ENCODE results near the gene RIPK1.
"Not testable (repeated sequence)": the region's sequence is repeated elsewhere in the genome, so short reads cannot be mapped to it uniquely, and the experiment has no call there.

RIPK1 gene

DNA sequence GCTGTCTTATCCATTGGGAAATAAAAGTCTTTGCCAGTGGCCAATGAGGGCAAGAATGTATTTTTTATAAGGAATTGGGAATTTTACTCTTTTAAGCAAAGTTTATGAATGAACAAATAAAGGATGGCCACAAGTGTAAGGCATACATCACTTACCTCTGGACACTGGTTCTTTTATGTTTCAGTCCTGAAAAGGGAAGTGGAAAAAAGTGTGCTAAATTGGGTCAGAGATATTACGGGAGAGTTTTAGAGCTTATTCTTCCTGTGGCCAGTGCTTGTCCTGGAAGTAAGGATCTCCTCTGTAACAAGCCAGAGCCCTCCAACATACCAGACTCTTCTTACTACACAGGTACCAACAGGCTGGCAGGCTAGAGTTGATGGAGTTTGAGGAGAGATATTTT, 22.5 kb upstream of the RIPK1 start:
- no peak for DNase-seq (ENCODE audit: low read depth, low spot score)

DNA sequence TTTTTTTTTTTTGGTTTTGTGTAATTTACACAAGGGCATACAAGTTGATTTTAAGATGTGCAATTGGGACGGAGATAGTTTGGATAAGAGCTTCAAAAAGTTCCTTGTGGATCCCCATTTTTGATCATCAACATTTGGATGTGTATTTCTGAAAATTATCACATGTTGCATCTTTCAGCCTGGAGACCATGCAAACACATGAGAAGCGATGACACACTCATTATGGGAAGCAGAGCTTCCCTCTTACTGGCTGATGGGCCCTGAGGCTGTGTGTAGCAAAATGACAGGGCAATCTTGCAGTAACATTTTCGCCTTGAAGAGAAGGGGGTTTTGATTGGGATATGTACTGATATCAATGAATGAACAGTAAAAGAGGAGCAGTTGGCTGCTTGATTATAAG, 22.0 kb upstream of the RIPK1 start:
- no peak for DNase-seq (ENCODE audit: low read depth, low spot score)

GRCh38 chr6:3048009-3048408, 20.3 kb upstream of the RIPK1 start:
- DNase-seq (ENCODE audit: low read depth, low spot score), result not testable (repeated sequence)

- DNase-seq (ENCODE audit: low read depth, low spot score), result no peak
Measured at GRCh38 chr6:3052481-3053230, 15.6 kb upstream of the RIPK1 start.

DNA sequence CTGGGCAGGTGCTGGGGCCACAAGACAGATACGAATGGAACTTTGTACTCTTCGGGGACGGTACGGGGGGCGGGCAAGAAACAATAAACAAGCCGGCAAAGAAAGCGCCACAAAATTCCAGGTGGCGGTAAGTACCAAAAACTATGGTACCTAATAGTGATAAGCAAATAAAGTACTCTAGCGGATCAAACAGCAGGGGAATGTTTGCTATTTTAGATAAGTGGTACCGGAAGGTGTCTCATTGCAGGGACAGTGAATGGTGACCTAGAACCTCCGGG, 15.1 kb upstream of the RIPK1 start:
- no peak for DNase-seq (ENCODE audit: low read depth, low spot score)

DNA sequence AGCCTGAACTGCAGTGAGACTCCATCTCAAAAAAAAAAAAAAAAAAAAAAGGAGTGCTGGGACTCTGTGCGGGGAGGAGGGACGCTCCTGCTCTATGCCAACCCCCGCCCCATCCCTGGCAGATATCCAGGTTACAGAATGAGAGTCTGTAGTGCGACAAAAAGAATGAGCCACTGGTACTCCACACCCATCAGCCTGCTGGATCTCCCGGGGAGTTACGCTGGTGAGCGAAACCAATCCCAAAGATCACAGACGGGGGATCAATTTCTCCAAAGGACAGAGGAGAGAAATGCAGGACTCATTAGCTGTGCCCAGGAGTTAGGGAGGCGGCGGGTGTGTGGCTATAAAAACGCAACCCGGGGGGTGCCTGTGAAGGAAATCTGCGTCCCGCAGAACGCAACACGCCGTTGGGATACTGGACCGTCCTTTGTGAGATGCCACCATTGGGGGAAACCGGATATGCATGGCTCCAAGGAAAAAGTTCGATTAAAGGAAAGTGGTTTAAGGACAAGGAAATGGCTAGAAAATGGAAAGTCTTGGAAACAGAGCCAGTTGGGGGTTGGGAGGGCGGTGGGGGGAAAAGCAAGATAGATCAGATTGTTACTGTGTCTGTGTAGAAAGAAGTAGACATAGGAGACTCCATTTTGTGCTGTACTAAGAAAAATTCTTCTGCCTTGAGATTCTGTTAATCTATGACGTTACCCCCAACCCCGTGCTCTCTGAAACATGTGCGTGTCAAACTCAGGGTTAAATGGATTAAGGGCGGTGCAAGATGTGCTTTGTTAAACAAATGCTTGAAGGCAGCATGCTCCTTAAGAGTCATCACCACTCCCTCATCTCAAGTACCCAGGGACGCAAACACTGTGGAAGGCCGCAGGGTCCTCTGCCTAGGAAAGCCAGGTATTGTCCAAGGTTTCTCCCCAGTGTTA, 13.8 kb upstream of the RIPK1 start:
- peak; percentile 44 for DNase-seq (ENCODE audit: low read depth, low spot score)

DNA sequence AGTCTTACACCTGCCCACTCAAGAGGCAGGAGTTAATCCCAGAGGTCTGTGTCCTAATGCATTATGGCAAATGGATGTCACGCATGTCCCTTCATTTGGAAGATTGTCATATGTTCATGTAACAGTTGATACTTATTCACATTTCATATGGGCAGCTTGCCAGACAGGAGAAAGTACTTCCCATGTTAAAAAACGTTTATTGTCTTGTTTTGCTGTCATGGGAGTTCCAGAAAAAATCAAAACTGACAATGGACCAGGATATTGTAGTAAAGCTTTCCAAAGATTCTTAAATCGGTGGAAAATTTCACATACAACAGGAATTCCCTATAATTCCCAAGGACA, 13.2 kb upstream of the RIPK1 start:
- DNase-seq (ENCODE audit: low read depth, low spot score), result not testable (repeated sequence)

DNA sequence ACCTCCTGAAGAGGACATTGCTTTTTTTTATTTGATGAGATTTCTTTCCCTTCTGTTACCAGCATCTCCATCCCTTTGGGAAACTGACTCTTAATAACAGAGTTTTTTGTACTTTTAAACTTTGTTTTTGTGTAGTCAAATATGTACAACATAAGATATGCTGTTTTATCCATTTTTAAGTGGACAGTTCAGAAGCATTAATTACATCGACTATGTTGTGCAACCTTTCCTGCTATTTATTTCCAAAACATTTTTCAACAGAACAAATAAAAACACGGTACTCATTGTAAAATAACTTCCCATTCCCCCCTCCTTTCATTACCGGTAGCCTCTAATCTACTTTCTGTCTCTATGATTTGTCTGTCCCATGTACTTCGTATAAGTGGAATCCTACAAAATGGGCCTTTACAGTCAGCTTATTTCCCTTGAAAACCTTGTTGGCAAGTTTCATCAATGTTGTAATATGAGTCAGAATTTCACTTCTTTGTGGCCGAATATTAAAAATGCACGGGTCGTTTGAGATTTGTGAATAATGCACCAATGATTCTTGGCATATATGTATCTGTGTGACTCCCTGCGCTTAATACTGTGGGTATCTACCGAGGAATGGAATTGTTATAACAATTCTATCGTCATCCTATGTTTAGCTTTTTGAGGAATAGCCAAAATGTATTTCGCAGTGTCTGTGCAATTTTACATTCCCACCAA, 11.1 kb upstream of the RIPK1 start:
- DNase-seq (ENCODE audit: low read depth, low spot score), result no peak

- DNase-seq (ENCODE audit: low read depth, low spot score), result no peak
Measured at GRCh38 chr6:3058957-3059356, 9.3 kb upstream of the RIPK1 start.

DNA sequence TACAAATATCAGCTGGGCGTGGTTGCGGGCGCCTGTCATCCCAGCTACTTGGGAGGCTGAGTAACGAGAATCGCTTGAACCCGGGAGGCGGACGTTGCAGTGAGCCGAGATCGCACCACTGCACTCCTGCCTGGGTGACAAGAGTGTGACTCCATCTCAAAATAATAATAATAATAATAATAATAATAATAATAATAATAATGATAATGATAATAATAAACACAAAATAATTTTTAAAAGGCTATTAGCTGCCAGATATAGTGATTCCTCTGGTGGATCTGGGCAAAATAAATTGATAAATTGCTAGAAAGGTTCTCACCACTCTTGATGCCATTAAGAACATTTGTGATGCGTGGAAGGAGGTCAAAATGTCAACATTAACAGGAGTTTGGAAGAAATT, 8.2 kb upstream of the RIPK1 start:
- not testable (repeated sequence) for DNase-seq (ENCODE audit: low read depth, low spot score)

DNA sequence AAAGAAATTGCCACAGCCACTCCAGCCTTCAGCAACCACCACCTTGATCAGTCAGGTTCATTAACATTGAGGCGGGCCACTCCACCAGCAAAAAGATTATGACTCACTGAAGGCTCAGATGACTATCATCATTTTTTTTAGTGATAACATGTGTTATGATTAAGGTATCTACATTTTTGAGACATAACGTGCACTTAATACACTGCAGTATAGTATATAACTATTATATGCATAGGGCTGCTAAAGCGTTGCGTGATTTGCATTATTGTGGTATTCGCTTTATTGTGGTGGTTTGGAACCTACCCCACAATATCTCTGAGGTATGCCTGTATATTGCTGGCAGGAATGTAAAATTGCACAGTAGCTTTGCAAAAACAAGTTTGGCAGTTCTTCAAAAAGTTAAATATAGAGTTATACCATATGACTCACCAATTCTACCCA, 6.8 kb upstream of the RIPK1 start:
- peak; percentile 49 for DNase-seq (ENCODE audit: low read depth, low spot score)

GRCh38 chr6:3063340-3063732, 5.0 kb upstream of the RIPK1 start:
- not testable (repeated sequence) for DNase-seq (ENCODE audit: low read depth, low spot score)

DNA sequence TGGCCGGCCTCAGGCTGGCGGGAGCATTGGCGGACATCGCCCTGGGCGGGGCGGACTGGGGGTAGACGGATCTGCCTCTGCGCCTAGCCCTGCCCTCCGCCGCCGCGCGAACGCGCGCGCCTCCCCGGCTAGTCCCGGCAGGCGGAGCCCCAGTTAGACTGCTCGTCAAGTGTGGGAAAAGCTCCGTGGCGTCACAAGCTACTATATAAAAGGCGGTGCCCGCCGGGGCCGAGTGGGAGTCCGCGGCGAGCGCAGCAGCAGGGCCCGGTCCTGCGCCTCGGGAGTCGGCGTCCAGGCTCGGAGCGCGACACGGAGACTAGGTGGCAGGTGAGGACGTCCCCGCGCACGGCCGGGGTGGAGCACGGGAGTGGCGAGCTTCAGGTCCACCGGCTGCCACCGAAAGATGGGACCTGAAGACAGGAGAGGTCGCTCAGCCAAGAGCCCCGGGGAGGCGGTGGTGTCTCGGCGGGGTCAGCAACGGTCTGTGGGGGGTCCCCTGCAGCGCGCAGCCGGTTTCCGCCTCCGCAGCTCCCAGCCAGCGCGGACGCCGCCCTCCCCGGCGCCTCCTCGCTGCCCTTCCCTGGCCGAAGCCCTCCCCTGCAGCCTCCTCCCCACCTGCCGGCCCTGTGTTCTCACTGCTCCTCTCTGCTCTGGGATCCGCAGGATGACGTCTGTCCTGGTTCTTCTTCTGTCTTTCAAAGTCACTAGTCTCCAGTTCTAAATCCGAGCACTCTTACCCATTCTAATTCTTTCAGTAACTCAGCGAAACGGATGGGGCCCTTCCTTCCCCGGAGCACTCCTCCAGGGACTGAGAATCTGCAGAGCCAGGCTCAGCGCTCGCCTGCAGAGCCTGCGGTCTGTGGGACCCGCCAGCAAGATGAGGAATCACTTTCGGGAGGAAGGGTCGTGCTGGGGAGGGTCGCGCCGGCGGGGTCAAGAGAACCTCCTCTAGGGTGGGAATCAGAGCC, 4.3 kb upstream of the RIPK1 start:
- DNase-seq (ENCODE audit: low read depth, low spot score), result peak; percentile 95

DNA sequence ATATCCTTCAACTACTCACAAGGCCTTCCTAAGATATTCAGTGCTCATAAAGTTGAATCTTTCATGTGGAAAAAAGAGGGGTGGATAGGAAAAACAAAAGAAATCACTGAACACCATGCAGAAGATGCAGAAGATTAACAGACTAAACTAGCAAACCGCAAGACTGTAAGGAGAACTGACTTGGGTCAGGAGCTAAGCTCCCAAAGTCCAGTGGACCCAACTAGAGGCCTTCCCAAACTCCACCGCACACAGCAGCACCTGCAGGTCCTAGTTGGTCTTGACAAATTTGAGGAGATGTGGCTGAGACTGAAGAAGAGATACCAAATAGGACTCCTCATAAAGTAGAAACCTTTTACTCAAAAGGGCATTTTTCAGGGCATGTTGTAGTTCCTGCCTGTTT, 3.3 kb downstream of the RIPK1 start:
- no peak for DNase-seq (ENCODE audit: low read depth, low spot score)

DNA sequence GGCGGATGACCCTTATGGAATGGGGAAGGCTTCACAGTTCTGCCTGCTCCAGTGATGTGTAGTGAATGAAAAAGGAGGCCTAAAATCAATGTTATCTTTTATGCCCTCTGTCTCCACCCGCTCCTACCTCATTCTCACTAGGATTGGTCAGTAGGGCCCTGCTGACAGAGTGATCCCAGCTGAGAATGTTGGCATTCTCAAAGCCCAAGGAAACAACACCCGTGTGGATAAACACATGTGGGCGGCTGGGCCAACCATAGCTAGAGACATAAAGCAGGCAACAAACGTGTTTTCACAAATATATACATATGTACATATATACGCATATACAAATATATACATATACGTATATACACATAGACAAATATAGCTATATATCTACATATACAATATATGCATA, 4.5 kb downstream of the RIPK1 start:
- no peak for DNase-seq (ENCODE audit: low read depth, low spot score)

GRCh38 chr6:3073382-3073781, 5.1 kb downstream of the RIPK1 start:
- DNase-seq (ENCODE audit: low read depth, low spot score), result no peak

GRCh38 chr6:3075772-3076113, 7.4 kb downstream of the RIPK1 start:
- DNase-seq (ENCODE audit: low read depth, low spot score), result peak; percentile 20

DNA sequence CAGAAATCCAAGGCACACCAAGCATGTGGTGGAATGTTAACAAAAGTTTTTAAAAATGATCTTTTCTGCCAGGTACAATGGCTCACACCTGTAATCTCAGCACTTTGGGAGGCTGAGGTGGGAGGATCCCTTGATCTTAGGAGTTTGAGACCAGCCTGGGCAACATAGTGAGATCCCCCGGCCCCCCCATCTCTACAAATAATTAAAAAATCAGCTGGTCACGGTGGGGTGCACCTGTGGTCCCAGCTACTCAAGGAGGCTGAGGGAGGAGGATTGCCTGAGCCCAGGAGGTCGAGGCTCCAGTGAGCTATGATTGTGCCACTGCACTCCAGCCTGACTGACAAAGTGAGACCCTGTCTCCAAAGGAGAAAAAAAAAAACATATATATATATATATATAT, 8.0 kb downstream of the RIPK1 start:
- DNase-seq (ENCODE audit: low read depth, low spot score), result no peak

DNA sequence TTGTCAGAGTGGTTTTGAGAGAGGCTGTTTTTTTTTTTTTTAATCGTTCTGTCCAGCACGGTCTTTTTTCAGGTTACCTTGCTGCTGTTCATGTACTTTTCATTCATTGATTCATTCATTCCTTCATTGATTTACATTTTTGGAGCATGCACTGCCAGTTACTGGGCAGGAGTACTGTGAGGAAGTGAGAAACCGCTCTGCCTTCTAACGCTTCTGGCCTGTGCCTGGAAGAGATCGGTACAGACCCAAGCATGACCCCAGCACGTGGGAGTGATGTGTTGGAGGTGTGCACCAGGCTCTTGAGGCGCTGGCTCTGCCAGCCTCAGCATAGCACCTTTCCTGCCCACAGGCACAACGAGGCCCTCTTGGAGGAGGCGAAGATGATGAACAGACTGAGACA, 9.1 kb downstream of the RIPK1 start:
- DNase-seq (ENCODE audit: low read depth, low spot score), result no peak

DNA sequence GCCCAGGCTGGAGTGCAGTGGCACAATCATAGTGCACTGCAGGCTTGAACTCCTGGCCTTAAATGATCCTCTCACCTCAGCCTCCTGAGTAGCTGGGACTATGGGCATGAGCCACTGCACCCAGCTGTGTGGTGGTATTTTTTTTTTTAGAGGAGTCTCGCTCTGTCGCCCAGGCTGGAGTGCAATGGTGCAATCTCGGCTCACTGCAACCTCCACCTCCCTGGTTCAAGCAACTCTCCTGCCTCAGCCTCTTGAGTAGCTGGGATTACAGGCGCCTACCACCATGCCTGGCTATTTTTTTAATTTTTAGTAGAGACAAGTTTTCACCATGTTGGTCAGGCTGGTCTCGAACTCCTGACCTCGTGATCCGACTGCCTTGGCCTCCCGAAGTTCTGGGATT, 10.7 kb downstream of the RIPK1 start:
- DNase-seq (ENCODE audit: low read depth, low spot score), result not testable (repeated sequence)

GRCh38 chr6:3079682-3080081, 11.4 kb downstream of the RIPK1 start:
- DNase-seq (ENCODE audit: low read depth, low spot score), result no peak

GRCh38 chr6:3081960-3082359, 13.7 kb downstream of the RIPK1 start:
- DNase-seq (ENCODE audit: low read depth, low spot score), result no peak
